Inferior parietal cortex (tissue), 1 donor: ENCODE measurements around the gene TTC34.

ENCODE experiments used
- DNase-seq: peaks from one replicate; pipeline ENCODE4 v3.0.0-alpha.2; 2016; ENCODE audit errors: extremely low spot score

The TTC34 gene

GRCh38 chr1:2801535-2802291, at the start of gene TTC34:
Gene TTC34, minus strand, starts transcription at chr1:2801693. Its CDS starts 866 bp downstream, at chr1:2800827.
- DNase-seq, result no peak

GRCh38 chr1:2850502-2850901, 49.0 kb upstream of the TTC34 start:
- no peak for DNase-seq

- DNase-seq, result no peak
Measured at GRCh38 chr1:2848006-2848670, 46.6 kb upstream of the TTC34 start.

GRCh38 chr1:2847086-2847985, 45.8 kb upstream of the TTC34 start:
- no peak for DNase-seq

GRCh38 chr1:2845869-2846268, 44.4 kb upstream of the TTC34 start:
- DNase-seq, result no peak

- DNase-seq, result no peak
Measured at GRCh38 chr1:2840036-2840809, 38.7 kb upstream of the TTC34 start.

- DNase-seq, result no peak
Measured at GRCh38 chr1:2837823-2838222, 36.3 kb upstream of the TTC34 start.

- no peak for DNase-seq
Measured at GRCh38 chr1:2837316-2837715, 35.8 kb upstream of the TTC34 start.

GRCh38 chr1:2836333-2836970, 35.0 kb upstream of the TTC34 start:
- no peak for DNase-seq

GRCh38 chr1:2835650-2836159, 34.2 kb upstream of the TTC34 start:
- DNase-seq, result no peak

- no peak for DNase-seq
Measured at GRCh38 chr1:2834741-2835564, 33.5 kb upstream of the TTC34 start.

GRCh38 chr1:2834146-2834475, 32.6 kb upstream of the TTC34 start:
- no peak for DNase-seq

GRCh38 chr1:2833454-2834145, 32.1 kb upstream of the TTC34 start:
- no peak for DNase-seq

- no peak for DNase-seq
Measured at GRCh38 chr1:2832506-2833453, 31.3 kb upstream of the TTC34 start.

- DNase-seq, result no peak
Measured at GRCh38 chr1:2831596-2832212, 30.2 kb upstream of the TTC34 start.

- DNase-seq, result no peak
Measured at GRCh38 chr1:2830761-2831425, 29.4 kb upstream of the TTC34 start.

GRCh38 chr1:2829846-2830615, 28.5 kb upstream of the TTC34 start:
- no peak for DNase-seq
